Neutrophil (primary cell): Measurements from ENCODE around the gene SULT2B1.

Source experiments
- H3K27ac ChIP-seq: fragments of 200-600 bp; sonication (generic); 2 replicates; pipeline ENCODE4 v1.5.1; 2016; ENCODE audit warnings: mild to moderate bottlenecking, moderate library complexity
- H3K27me3 ChIP-seq: fragments of 200-600 bp; sonication (generic); 2 replicates; pipeline ENCODE4 v1.6.0; 2016; ENCODE audit warnings: mild to moderate bottlenecking
- H3K36me3 ChIP-seq: fragments of 200-600 bp; sonication (generic); 2 replicates; pipeline ENCODE4 v1.5.1; 2017
- H3K4me1 ChIP-seq, 2 experiments: fragments of 200-600 bp in 1 of 2; sonication (generic) in 1 of 2; 1 replicate in 1 of 2; 2 replicates in 1 of 2; pipeline versions ENCODE4 v1.5.1 to v1.6.1; 2013 to 2016; ENCODE audit warnings: low read depth in 1 of 2, low read length in 1 of 2, mild to moderate bottlenecking in 1 of 2, moderate library complexity in 1 of 2; ENCODE audit not compliant: control insufficient read depth in 1 of 2, insufficient read depth in 1 of 2
- H3K4me3 ChIP-seq, 2 experiments: fragments of 200-600 bp in 1 of 2; sonication (generic) in 1 of 2; 1 replicate in 1 of 2; 2 replicates in 1 of 2; pipeline ENCODE4 v1.5.1; 2013 to 2016; ENCODE audit warnings: low read depth in 1 of 2, low read length in 1 of 2, mild to moderate bottlenecking in 1 of 2, moderate library complexity in 1 of 2
- H3K9me3 ChIP-seq: fragments of 200-600 bp; sonication (generic); 2 replicates; pipeline ENCODE4 v1.5.1; 2016
- TF ChIP-seq, protein P1 (sequence below): fragments of 200-600 bp; sonication (generic); IDR thresholded peaks from 2 replicates; pipeline ENCODE4 v1.5.1; 2016; ENCODE audit warnings: antibody characterized with exemption

Gene SULT2B1

DNA sequence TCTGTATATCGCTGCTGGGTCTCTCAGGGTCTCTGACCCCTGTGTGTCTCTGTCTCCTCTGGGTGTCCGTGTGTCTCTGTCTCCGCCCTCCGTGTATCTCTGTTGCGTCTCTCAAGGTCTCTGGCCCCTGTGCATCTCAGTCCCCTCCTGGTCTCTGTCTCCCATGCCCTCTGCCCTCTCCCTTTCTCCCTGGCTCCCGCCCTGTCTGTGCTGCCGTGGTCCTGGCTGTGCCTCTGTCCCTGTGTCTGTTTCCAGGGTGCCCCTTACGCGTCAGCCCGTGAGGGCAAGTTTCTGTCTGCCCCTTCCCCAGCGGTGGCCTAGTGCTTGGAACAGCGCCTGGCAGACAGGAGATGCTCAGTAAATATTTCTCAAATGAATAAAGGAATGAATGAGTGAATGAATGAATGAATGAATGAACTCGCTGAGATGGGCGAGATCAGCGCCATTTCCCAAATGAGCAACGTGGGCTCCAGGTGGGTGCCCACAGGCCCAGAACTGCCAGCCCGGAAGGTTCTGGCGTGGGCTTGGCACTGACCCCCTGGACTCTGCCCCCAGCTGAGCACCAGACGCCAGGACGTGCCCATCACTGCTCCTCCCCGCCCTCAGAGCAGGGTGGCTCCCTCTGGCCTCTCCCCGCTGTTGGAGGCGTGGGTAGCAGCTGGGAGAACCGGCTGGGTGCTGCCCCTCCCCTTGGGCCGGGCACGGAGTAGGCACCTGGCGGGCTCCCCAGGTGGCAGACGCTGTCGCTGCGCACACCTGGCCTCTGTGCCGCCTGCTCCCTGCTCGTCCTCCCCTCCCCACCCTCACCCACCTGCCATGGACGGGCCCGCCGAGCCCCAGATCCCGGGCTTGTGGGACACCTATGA, at the start of gene SULT2B1:
TSS of gene SULT2B1 (plus strand) at position 736 of the 866 bp plus-strand sequence. CDS start at position 817, 81 bp downstream.
- Histone ChIP-seq H3K4me1 (no peaks in the 10 kb centered on the region), H3K9me3 (no peaks in the 10 kb centered on the region), H3K36me3 (no peaks in the 10 kb centered on the region), H3K27me3 (no peaks in the 10 kb centered on the region), H3K4me3 (no peak within 1 kb of the TSS), H3K27ac (no peak within 1 kb of the TSS)
- TF ChIP-seq, protein P1, sequence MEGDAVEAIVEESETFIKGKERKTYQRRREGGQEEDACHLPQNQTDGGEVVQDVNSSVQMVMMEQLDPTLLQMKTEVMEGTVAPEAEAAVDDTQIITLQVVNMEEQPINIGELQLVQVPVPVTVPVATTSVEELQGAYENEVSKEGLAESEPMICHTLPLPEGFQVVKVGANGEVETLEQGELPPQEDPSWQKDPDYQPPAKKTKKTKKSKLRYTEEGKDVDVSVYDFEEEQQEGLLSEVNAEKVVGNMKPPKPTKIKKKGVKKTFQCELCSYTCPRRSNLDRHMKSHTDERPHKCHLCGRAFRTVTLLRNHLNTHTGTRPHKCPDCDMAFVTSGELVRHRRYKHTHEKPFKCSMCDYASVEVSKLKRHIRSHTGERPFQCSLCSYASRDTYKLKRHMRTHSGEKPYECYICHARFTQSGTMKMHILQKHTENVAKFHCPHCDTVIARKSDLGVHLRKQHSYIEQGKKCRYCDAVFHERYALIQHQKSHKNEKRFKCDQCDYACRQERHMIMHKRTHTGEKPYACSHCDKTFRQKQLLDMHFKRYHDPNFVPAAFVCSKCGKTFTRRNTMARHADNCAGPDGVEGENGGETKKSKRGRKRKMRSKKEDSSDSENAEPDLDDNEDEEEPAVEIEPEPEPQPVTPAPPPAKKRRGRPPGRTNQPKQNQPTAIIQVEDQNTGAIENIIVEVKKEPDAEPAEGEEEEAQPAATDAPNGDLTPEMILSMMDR, result no peak

DNA sequence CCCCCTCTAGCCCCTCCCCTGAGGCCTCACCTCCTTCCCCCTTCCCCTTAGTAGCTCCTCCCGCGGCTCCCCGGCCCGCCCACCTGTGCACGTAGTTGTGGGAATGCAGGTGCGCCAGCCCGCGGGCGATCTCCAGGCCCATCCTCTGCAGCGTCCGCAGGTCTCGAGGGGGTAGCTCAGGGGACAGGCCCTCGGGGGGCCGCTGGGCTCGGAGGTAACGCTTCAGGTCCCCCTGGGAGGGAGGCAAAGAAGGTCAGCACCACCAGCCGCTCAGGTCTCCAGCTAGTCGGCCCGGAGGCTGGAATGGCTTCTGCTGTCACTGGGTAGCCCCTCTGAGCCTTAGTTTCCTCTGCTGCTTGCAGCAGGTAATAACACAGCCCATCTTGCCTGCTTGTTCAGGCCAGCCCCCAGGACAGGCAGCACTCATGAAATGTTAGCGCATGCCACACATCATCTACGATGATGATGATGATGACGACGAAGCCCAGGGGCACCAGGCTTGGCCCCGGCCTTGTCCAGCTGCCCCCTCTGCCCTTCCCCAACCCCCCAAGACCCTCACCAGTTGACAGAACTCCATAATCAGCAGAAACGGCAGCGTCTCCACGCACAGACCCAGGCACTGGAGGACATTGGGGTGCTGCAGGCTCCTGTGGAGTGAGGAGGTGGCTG, 49.5 kb upstream of the SULT2B1 start:
- Histone ChIP-seq H3K4me1 (peaks cover 14 to 17% of the 10 kb centered on the region in 2 experiments), H3K9me3 (no peaks in the 10 kb centered on the region), H3K4me3 (peak overlapping the region in 1 of 2 experiments; percentile 8), H3K27me3 (peaks cover 39% of the 10 kb centered on the region), H3K27ac (peak overlapping the region; percentile 35), H3K36me3 (no peaks in the 10 kb centered on the region)
- TF ChIP-seq, protein P1, result no peak

DNA sequence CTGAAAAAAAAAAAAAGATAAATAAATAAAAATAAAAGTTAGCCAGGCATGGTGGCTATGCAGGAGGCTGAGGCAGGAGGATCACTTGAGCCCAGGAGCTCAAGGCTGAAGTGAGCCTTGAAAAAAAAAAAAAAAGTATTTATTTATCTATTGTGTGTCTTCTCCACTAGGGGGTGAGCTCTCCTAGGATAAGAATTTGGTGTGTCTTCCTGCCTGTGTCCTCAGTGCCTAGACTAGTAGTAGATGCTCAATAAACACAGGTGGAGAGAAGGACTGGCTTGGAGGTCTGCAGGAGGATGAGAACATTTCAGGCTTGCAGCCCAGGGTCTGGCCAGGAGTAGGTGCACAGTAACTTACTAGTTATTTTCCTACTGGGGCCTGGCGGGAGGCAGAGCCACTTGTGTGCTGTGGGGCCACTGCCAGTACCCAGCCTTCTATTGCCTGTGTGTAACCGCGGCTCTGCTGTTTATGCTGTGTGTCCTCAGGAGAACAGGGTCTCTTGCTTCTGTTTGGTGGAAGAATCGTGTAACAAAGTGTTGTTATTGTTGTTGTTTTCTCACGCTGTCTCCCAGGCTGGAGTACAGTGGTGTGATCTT, 45.7 kb upstream of the SULT2B1 start:
- H3K27me3 ChIP-seq, result peaks cover 31% of the 10 kb centered on the region
- H3K9me3 ChIP-seq, result no peaks in the 10 kb centered on the region
- H3K27ac ChIP-seq, result no peak overlapping the region
- H3K4me3 ChIP-seq, result no peak overlapping the region
- TF ChIP-seq, protein P1, result no peak
- H3K36me3 ChIP-seq, result no peaks in the 10 kb centered on the region
- peaks cover 7 to 20% of the 10 kb centered on the region in 2 experiments for H3K4me1 ChIP-seq

DNA sequence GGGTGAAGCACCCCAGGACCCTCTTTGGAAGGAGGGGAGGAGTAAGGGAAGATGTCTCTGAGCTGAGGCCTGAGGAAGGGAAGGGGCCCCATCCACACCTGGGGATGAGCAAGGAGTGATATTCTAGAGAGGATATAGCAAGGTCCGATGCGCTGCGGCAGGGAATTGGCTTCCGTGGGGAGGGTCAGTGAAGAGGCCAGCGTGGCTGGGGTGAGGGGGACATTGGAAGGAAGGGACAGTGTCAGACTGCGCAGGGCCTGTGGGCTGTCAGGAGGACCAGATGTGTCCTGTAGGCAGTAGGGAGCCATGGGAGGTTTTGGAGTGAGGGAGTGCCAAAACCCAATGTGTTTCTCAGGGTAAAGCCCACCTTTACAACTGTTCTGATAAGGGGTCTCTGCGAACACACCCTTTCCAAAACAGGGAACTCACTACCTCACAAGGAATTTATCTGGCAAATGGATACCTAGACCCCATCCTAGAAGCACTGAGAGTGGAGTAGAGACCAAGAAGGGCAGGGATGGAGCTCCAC, 44.0 kb upstream of the SULT2B1 start:
- Histone ChIP-seq H3K36me3 (no peaks in the 10 kb centered on the region), H3K27me3 (peaks cover 47% of the 10 kb centered on the region), H3K27ac (no peak overlapping the region), H3K4me1 (peaks cover 8 to 16% of the 10 kb centered on the region in 2 experiments), H3K9me3 (no peaks in the 10 kb centered on the region), H3K4me3 (no peak overlapping the region)
- TF ChIP-seq, protein P1, result no peak

DNA sequence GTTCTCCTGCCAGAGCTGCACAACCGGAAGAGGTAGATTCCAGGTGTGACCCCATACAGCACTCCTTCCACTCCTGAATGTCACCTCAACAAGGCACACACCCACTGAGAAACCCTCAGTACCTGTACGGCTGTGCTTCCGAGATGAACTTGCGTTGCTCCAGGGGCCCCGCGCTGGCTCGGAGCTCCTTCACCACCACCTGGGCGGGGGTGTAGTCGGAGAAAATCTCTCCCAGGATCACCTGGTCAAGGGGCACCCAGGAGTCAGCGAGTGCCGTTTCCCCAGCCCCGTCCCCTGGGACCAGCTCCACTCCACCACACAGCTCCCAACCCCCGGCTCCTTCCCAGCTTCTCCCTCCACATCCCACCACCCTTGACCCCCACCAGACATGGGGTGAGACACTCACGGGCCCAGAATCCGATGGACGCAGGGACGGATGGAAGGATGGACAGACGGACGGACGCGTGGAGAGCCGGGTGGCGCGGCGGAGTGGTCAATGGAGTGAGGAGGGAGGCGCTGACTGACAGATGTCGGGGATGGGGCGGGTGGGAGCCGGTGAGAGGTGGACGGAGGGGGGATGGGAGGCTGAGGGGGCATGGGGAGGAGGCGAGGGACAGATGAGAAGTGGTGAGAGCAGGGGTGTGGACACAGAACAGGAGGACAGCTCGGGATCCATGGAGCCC, 43.1 kb upstream of the SULT2B1 start:
- TF ChIP-seq, protein P1, result no peak
- no peak overlapping the region for H3K4me3 ChIP-seq
- peaks cover 56% of the 10 kb centered on the region for H3K27me3 ChIP-seq
- peaks cover 13 to 25% of the 10 kb centered on the region in 2 experiments for H3K4me1 ChIP-seq
- H3K36me3 ChIP-seq, result no peaks in the 10 kb centered on the region
- H3K9me3 ChIP-seq, result no peaks in the 10 kb centered on the region
- H3K27ac ChIP-seq, result no peak overlapping the region
